Esophagus muscularis mucosa (tissue), 4 donors: Measurements from ENCODE around the gene FBXW12. TPM values are rescaled to one million over a fixed set of nuclear protein-coding genes. Genes with fewer than 3 reads are reported as not detected.

Experiments used
- DNase-seq: peaks from one replicate; pipeline ENCODE4 v3.0.0-alpha.2; 2017; ENCODE audit errors: extremely low spot score
- H3K27ac ChIP-seq, 4 donors: fragments of 200-600 bp; sonication (generic); replicated peaks in 1 of 4; 1 replicate in 3 of 4; 2 replicates in 1 of 4; pipeline ENCODE4 v1.5.1; 2016 to 2019; ENCODE audit warnings: mild to moderate bottlenecking in 1 of 4
- H3K27me3 ChIP-seq, 4 donors: fragments of 200-600 bp; sonication (generic); one replicate each; pipeline versions ENCODE4 v1.5.1 to v1.6.0; 2016 to 2019
- H3K36me3 ChIP-seq, 4 donors: fragments of 200-600 bp; sonication (generic); one replicate each; pipeline ENCODE4 v1.5.1; 2016 to 2019
- H3K4me1 ChIP-seq, 4 donors: fragments of 200-600 bp; sonication (generic); one replicate each; pipeline ENCODE4 v1.5.1; 2016 to 2019
- H3K4me3 ChIP-seq, 4 donors: fragments of 200-600 bp; sonication (generic); 1 replicate in 2 of 4; 2 replicates in 2 of 4; pipeline ENCODE4 v1.5.1; 2016 to 2019; ENCODE audit warnings: mild to moderate bottlenecking in 4 of 4, moderate library complexity in 1 of 4
- H3K9me3 ChIP-seq, 4 donors: fragments of 200-600 bp; sonication (generic); 1 replicate in 3 of 4; 2 replicates in 1 of 4; pipeline ENCODE4 v1.5.1; 2016 to 2019
- CTCF ChIP-seq, 3 experiments: fragments of 200-600 bp in 2 of 3; fragments of 450-650 bp in 1 of 3; sonication (generic) in 2 of 3; IDR thresholded peaks; one replicate each; pipeline ENCODE4 v1.5.1; 2017 to 2019; ENCODE audit warnings: antibody characterized with exemption in 3 of 3, mild to moderate bottlenecking in 2 of 3, moderate library complexity in 1 of 3
- EP300 ChIP-seq: sonication (generic); formaldehyde crosslinking; IDR thresholded peaks from one replicate; pipeline ENCODE4 v1.6.1; 2017; ENCODE audit warnings: antibody characterized with exemption
- POLR2A ChIP-seq: fragments of 450-650 bp; IDR thresholded peaks from one replicate; pipeline ENCODE4 v1.6.1; 2017; ENCODE audit warnings: antibody characterized with exemption, moderate library complexity, mild to moderate bottlenecking, low read depth
- POLR2AphosphoS5 ChIP-seq, 2 donors: sonication (generic); formaldehyde crosslinking; IDR thresholded peaks; one replicate each; pipeline ENCODE4 v1.6.1; 2017; ENCODE audit warnings: antibody characterized with exemption in 2 of 2
- WGBS: methylation state at CpG from one replicate; pipeline ENCODE4 v1.1.5; 2018; 5-methylcytosine and 5-hydroxymethylcytosine counted together
- intact Hi-C: fragments of 100-400 bp; cut with DNase I; formaldehyde crosslinking; loops from one replicate; pipeline ENCODE4 v1.15.1; 2023
- total RNA-seq, 4 donors: library from RNA; depleted of rRNA; stranded (reverse); fragments of >200 nt; gene quantifications; one replicate each; pipeline versions ENCODE4 v1.1.0 to v1.2.1, GENCODE V29; 2016

The FBXW12 gene
- total RNA-seq, 4 donors from 2014 or later: 0.65 TPM; not detected in 3

GRCh38 chr3:48431224-48432029 is 59.4 kb downstream of the FBXW12 start:
- peaks cover 54 to 88% (median 83%) of the 10 kb centered on the region in 4 donors for H3K4me1 ChIP-seq
- TF ChIP-seq CTCF (IDR thresholded peaks at IDR 0.05) (no peak), POLR2A (no peak), EP300 (no peak), POLR2AphosphoS5 (IDR thresholded peaks at IDR 0.05) (no peak)
- H3K27ac ChIP-seq: peak overlapping the region; percentile 93 to 99 (median 98)
- intact Hi-C loops: no loop called here
- no peak overlapping the region for H3K4me3 ChIP-seq
- H3K27me3 ChIP-seq: no peaks in the 10 kb centered on the region
- H3K36me3 ChIP-seq: peaks cover 0 to 17% (median 14%) of the 10 kb centered on the region in 4 donors
- WGBS: 83% methylated on average over 8 of the region's 8 CpGs
- no peaks in the 10 kb centered on the region for H3K9me3 ChIP-seq
- no peak for DNase-seq

- Histone ChIP-seq H3K27ac (peak overlapping the region; percentile 93 to 99 (median 98)), H3K9me3 (no peaks in the 10 kb centered on the region), H3K4me1 (peaks cover 43 to 75% (median 71%) of the 10 kb centered on the region in 4 donors), H3K27me3 (no peaks in the 10 kb centered on the region), H3K36me3 (peaks cover 0 to 17% (median 14%) of the 10 kb centered on the region in 4 donors), H3K4me3 (peak overlapping the region in 3 of 4 donors; percentile 25 to 45 (median 25))
- no peak for DNase-seq
- intact Hi-C loops: no loop called here
- WGBS: 86% methylated on average over 10 of the region's 16 CpGs
- TF ChIP-seq POLR2A (no peak), EP300 (no peak), CTCF (IDR thresholded peaks at IDR 0.05) (no peak), POLR2AphosphoS5 (IDR thresholded peaks at IDR 0.05) (no peak)
Observed at GRCh38 chr3:48432411-48433371, 60.7 kb downstream of the FBXW12 start.

- Histone ChIP-seq H3K9me3 (no peaks in the 10 kb centered on the region), H3K27me3 (no peaks in the 10 kb centered on the region), H3K4me1 (peaks cover 35 to 67% (median 62%) of the 10 kb centered on the region in 4 donors), H3K36me3 (peaks cover 0 to 17% (median 14%) of the 10 kb centered on the region in 4 donors), H3K4me3 (peak overlapping the region; percentile 20 to 45 (median 25)), H3K27ac (peak overlapping the region; percentile 93 to 99 (median 98))
- TF ChIP-seq EP300 (no peak), POLR2AphosphoS5 (IDR thresholded peaks at IDR 0.05) (peak in 1 of 2 donors; percentile 78), POLR2A (no peak)
- 66% methylated on average over 10 of the region's 12 CpGs for WGBS
- intact Hi-C loops: no loop called here
- no peak for DNase-seq
Observed at GRCh38 chr3:48433472-48434118, 61.6 kb downstream of the FBXW12 start.

- WGBS: 64% methylated on average over 10 of the region's 15 CpGs
Observed at GRCh38 chr3:48434591-48435222, 62.7 kb downstream of the FBXW12 start.

More at GRCh38 chr3:48434591-48435222, 62.7 kb downstream of the FBXW12 start:
- H3K4me1 ChIP-seq: peaks cover 42 to 75% (median 71%) of the 10 kb centered on the region in 4 donors
- H3K27me3 ChIP-seq: no peaks in the 10 kb centered on the region
- peaks cover 0 to 17% (median 14%) of the 10 kb centered on the region in 4 donors for H3K36me3 ChIP-seq
- no peak for TF ChIP-seq CTCF (IDR thresholded peaks at IDR 0.05)
- no peak for TF ChIP-seq POLR2AphosphoS5 (IDR thresholded peaks at IDR 0.05)
- TF ChIP-seq POLR2A: no peak
- TF ChIP-seq EP300: no peak
- intact Hi-C loops: loop anchor here (1.0 kb wide), 1 partner anchor 33 kb away; no protein-coding TSS in a partner anchor
- no peak overlapping the region for H3K4me3 ChIP-seq
- H3K27ac ChIP-seq: peak overlapping the region; percentile 93 to 99 (median 98)
- H3K9me3 ChIP-seq: no peaks in the 10 kb centered on the region
- DNase-seq: no peak
